SK-N-MC (cell line): ENCODE results near the gene FRMD6.

Source experiments
- EZH2 ChIP-seq: fragments of 200-600 bp; sonication (generic); IDR thresholded peaks from one replicate; pipeline ENCODE4 v1.6.1; 2017; ENCODE audit warnings: antibody characterized with exemption
- FOXP2 ChIP-seq: optimal IDR thresholded peaks from 2 replicates; pipeline ENCODE3; 2011; ENCODE audit warnings: mild to moderate bottlenecking, moderate library complexity; ENCODE audit not compliant: insufficient read depth; ENCODE audit errors: extremely low read length, control extremely low read depth
- POLR2AphosphoS5 ChIP-seq: IDR thresholded peaks from 2 replicates; pipeline ENCODE4 v1.6.1; 2012; ENCODE audit warnings: mild to moderate bottlenecking, low read depth, low read length, borderline replicate concordance

DNA sequence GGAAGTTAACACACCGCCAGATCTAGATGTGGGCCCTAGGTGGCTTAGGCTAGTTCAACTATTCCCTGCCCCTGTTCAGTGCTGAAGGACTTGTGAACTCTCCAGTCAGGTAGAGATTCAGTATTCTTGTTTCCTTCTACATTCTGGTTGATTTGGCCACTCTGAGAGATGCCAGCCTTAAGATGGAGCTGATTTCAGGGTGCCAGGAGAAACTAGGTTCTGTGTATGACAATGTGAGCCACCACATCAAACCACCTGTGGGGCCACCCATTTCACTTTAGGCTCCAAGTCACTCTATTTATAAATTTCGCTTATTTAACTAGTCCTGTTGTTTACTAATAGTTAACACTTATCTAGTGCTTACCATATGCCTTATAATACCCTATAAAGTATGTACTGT, 26.0 kb downstream of the FRMD6 start:
- no peak for TF ChIP-seq POLR2AphosphoS5
- TF ChIP-seq EZH2: no peak
- TF ChIP-seq FOXP2: no peak
